CD4-positive, alpha-beta T cell (primary cell): ENCODE results near the gene HDHD2. TPM values are rescaled to one million over a fixed set of nuclear protein-coding genes. Genes with fewer than 3 reads are reported as not detected.

Source experiments
- ATAC-seq: fragments of 200-7000 bp; cut with Tn5 transposase; one replicate; pipeline ENCODE4 v1.10.0; 2022; ENCODE audit warnings: mild to moderate bottlenecking; ENCODE audit not compliant: poor library complexity
- CTCF ChIA-PET: fragments of 350-600 bp; sonication (Branson Sonifier 250); formaldehyde crosslinking; loops from one replicate; lab custom pipeline; 2021; ENCODE audit warnings: antibody characterized with exemption, inconsistent platforms; lab: Charles Lee
- POLR2A ChIA-PET: fragments of 350-600 bp; sonication (Branson Sonifier 250); formaldehyde crosslinking; loops from one replicate; lab custom pipeline; 2021; ENCODE audit warnings: antibody characterized with exemption, inconsistent platforms; lab: Charles Lee
- DNase-seq, 14 experiments: peaks; one replicate each; pipeline ENCODE4 v3.0.0-alpha.2; 2013 to 2020; ENCODE audit warnings: mixed read lengths in 2 of 14
- H3K27ac ChIP-seq, 2 donors: one replicate each; pipeline versions ENCODE4 v1.5.1 to v1.7.0; 2013; ENCODE audit warnings: low read length in 2 of 2, low read depth in 1 of 2, mild to moderate bottlenecking in 1 of 2
- H3K27me3 ChIP-seq, 2 experiments: 1 replicate in 1 of 2; 2 replicates in 1 of 2; pipeline versions ENCODE4 v1.6.1 to v1.7.0; 2013; ENCODE audit warnings: low read length in 2 of 2, control low read depth in 1 of 2, mild to moderate bottlenecking in 1 of 2, moderate library complexity in 1 of 2; ENCODE audit not compliant: insufficient read depth in 2 of 2, control insufficient read depth in 1 of 2
- H3K36me3 ChIP-seq: one replicate; pipeline ENCODE4 v1.6.1; 2013; ENCODE audit warnings: low read length, control low read depth; ENCODE audit not compliant: insufficient read depth
- H3K4me1 ChIP-seq: one replicate; pipeline ENCODE4 v1.6.1; 2013; ENCODE audit warnings: low read length, control low read depth; ENCODE audit not compliant: insufficient read depth
- H3K4me3 ChIP-seq: one replicate; pipeline ENCODE4 v1.5.1; 2013; ENCODE audit warnings: mild to moderate bottlenecking, low read length, moderate library complexity
- H3K9me3 ChIP-seq, 2 experiments: 1 replicate in 1 of 2; 2 replicates in 1 of 2; pipeline versions ENCODE4 v1.6.1 to v1.7.0; 2013; ENCODE audit warnings: low read length in 2 of 2, mild to moderate bottlenecking in 2 of 2, control low read depth in 1 of 2, moderate library complexity in 1 of 2; ENCODE audit not compliant: control insufficient read depth in 1 of 2, insufficient read depth in 1 of 2
- H3K27ac Mint-ChIP-seq: one replicate; pipeline ENCODE4 v1.8.0; 2020; ENCODE audit warnings: mixed read lengths
- H3K27me3 Mint-ChIP-seq: one replicate; pipeline ENCODE4 v1.8.0; 2021; ENCODE audit warnings: mixed read lengths
- H3K36me3 Mint-ChIP-seq: one replicate; pipeline ENCODE4 v1.8.0; 2021; ENCODE audit warnings: low read depth, mixed read lengths
- H3K4me1 Mint-ChIP-seq: one replicate; pipeline ENCODE4 v1.8.0; 2021; ENCODE audit warnings: low read depth, mixed read lengths
- H3K4me3 Mint-ChIP-seq: one replicate; pipeline ENCODE4 v1.8.0; 2020; ENCODE audit warnings: mild to moderate bottlenecking, mixed read lengths
- H3K9me3 Mint-ChIP-seq: one replicate; pipeline ENCODE4 v1.8.0; 2020; ENCODE audit warnings: mixed read lengths
- intact Hi-C, 2 experiments: fragments of 100-400 bp; cut with DNase I in 1 of 2; cut with micrococcal nuclease in 1 of 2; formaldehyde crosslinking; loops; one replicate each; pipeline versions ENCODE4 v1.15.1 to v1.9.0; 2023 to 2025; cut with DNase I, micrococcal nuclease
- total RNA-seq, 174 experiments: library from RNA in 2 of 174; stranded (reverse) in 2 of 174; gene quantifications; one replicate each; pipeline ENCODE4 v1.2.3 and lab custom pipeline; 2021 to 2026
- TF ChIP-seq, protein P1 (sequence below): fragments of 200-600 bp; IDR thresholded peaks from one replicate; pipeline ENCODE4 v1.8.0; 2022; ENCODE audit warnings: antibody characterized with exemption, mild to moderate bottlenecking

HDHD2 gene
- total RNA-seq, 2 experiments from 2014 or later, result 7.3 to 8.9 TPM

DNA sequence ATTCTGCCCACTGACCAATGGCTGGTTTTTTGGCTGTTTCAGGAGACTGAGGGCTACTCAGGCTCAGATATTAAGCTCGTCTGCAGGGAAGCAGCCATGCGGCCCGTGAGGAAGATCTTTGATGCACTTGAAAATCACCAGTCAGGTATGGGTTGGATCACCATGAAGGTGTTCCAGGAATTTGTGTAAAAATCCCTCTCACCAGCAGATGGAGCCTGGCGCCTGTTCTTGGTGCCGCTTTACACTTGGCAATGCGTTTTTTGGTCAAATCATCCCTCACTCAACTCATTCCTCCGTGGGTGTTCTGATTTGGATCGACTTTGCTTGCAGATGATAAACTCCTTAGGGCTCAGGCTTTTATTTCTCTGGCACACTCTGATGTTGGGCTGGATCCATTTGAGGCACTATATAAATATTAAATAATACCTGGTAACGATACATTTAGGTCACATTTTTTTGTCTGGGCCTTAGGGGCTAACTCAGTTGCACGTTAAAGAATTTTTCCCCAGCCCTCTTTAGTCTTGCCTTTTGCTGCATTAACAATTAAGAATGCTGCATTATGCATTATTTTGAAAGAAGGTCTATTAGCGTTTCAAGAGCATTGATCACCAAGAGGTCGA, 50.0 kb downstream of the HDHD2 start:
- DNase-seq (peak; percentile 31 to 70 (median 50)), ATAC-seq (peak; percentile 49)
- ChIA-PET POLR2A (no interaction called here), CTCF (interaction anchor here (1.0 to 3.2 kb wide), 3 partner anchors 104 to 649 kb away, joined by 4 to 14 read pairs (median 11); no protein-coding TSS in a partner anchor)
- intact Hi-C loops, result loop anchor here (1.0 to 2.0 kb wide), 4 partner anchors 105 to 649 kb away; no protein-coding TSS in a partner anchor
- Histone ChIP-seq H3K9me3 (no peaks in the 10 kb centered on the region), H3K4me3 (no peak overlapping the region), H3K27me3 (no peaks in the 10 kb centered on the region), H3K4me1 (no peaks in the 10 kb centered on the region), H3K36me3 (no peaks in the 10 kb centered on the region), H3K27ac (no peak overlapping the region)
- TF ChIP-seq, protein P1, sequence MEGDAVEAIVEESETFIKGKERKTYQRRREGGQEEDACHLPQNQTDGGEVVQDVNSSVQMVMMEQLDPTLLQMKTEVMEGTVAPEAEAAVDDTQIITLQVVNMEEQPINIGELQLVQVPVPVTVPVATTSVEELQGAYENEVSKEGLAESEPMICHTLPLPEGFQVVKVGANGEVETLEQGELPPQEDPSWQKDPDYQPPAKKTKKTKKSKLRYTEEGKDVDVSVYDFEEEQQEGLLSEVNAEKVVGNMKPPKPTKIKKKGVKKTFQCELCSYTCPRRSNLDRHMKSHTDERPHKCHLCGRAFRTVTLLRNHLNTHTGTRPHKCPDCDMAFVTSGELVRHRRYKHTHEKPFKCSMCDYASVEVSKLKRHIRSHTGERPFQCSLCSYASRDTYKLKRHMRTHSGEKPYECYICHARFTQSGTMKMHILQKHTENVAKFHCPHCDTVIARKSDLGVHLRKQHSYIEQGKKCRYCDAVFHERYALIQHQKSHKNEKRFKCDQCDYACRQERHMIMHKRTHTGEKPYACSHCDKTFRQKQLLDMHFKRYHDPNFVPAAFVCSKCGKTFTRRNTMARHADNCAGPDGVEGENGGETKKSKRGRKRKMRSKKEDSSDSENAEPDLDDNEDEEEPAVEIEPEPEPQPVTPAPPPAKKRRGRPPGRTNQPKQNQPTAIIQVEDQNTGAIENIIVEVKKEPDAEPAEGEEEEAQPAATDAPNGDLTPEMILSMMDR, result peak; percentile 86
- Mint-ChIP-seq H3K36me3 (no peaks in the 10 kb centered on the region), H3K4me1 (no peaks in the 10 kb centered on the region), H3K27ac (no peak overlapping the region), H3K27me3 (no peaks in the 10 kb centered on the region), H3K4me3 (no peak overlapping the region), H3K9me3 (no peaks in the 10 kb centered on the region)

DNA sequence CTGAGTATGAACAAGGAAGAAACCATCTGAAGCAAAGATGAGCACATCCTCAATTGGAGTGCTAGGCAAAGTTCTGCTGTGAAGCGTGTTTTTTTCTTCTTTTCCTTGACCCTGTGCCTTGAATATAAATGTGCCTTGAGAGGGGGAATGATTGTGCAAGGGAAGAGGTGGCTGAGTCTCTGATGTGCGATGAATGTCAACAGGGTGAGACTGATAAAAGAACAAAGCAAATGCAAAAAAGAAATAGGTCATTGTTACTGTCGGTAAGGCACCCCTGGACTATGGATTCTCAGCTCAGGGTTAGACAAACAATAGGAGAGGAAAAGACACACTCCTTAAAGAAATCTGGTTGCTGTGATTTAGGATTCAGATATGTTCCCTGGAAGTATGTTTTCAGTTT, 54.5 kb downstream of the HDHD2 start:
- Mint-ChIP-seq H3K9me3 (no peaks in the 10 kb centered on the region), H3K27ac (no peak overlapping the region), H3K36me3 (no peaks in the 10 kb centered on the region), H3K27me3 (no peaks in the 10 kb centered on the region), H3K4me1 (no peaks in the 10 kb centered on the region), H3K4me3 (no peak overlapping the region)
- ATAC-seq (no peak), DNase-seq (no peak)
- Histone ChIP-seq H3K4me1 (no peaks in the 10 kb centered on the region), H3K27ac (no peak overlapping the region), H3K27me3 (no peaks in the 10 kb centered on the region), H3K36me3 (no peaks in the 10 kb centered on the region), H3K4me3 (no peak overlapping the region), H3K9me3 (no peaks in the 10 kb centered on the region)
- ChIA-PET POLR2A (no interaction called here), CTCF (interaction anchor here (0.7 kb wide), 1 partner anchor 109 kb away, joined by 4 read pairs; no protein-coding TSS in a partner anchor)
- TF ChIP-seq, protein P1, result no peak
- intact Hi-C loops, result no loop called here

DNA sequence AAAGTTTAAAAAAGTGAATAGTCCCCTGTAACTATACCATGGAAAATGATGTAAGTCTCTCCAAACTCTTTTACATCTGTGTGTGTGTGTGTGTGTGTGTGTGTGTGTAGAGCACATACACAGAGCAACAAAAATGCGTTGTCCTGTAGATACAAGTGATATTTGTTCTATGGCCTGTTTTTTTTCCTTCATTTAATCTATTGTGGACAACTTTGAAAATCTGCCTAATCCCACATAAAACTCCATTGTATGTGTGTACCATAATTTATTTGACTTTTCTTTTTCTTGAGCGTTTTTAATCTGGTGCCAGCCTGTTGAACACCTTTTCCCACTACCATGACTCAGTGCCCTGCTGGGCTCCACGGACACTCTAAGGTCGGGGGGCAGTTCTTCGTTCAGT, 62.6 kb downstream of the HDHD2 start:
- Histone ChIP-seq H3K36me3 (no peaks in the 10 kb centered on the region), H3K4me3 (no peak overlapping the region), H3K27me3 (no peaks in the 10 kb centered on the region), H3K9me3 (no peaks in the 10 kb centered on the region), H3K27ac (no peak overlapping the region), H3K4me1 (no peaks in the 10 kb centered on the region)
- Mint-ChIP-seq H3K9me3 (no peaks in the 10 kb centered on the region), H3K4me1 (no peaks in the 10 kb centered on the region), H3K27me3 (no peaks in the 10 kb centered on the region), H3K36me3 (peaks cover 18% of the 10 kb centered on the region), H3K27ac (no peak overlapping the region), H3K4me3 (no peak overlapping the region)
- TF ChIP-seq, protein P1, result no peak
- ATAC-seq (no peak), DNase-seq (no peak)
- intact Hi-C loops, result no loop called here
- CTCF ChIA-PET, result no interaction called here
- POLR2A ChIA-PET, result no interaction called here
